WTC11 (cell line): Measurements from ENCODE around the gene DNASE2B. TPM values are rescaled to one million over a fixed set of nuclear protein-coding genes. Genes with fewer than 3 reads are reported as not detected.

ENCODE experiments used
- ATAC-seq: fragments of 200-7000 bp; cut with Tn5 transposase; 2 replicates; pipeline ENCODE4 v1.10.0; 2021; ENCODE audit warnings: mild to moderate bottlenecking, moderate library complexity
- CTCF ChIA-PET: fragments of 300-600 bp; sonication (Branson Sonifier 250); formaldehyde crosslinking; loops from one replicate; lab custom pipeline; 2021; ENCODE audit warnings: antibody characterized with exemption; lab: Charles Lee
- POLR2A ChIA-PET: fragments of 350-600 bp; sonication (Branson Sonifier 250); formaldehyde crosslinking; loops from one replicate; lab custom pipeline; 2021; ENCODE audit warnings: antibody characterized with exemption; lab: Charles Lee
- DNase-seq: peaks from one replicate; pipeline ENCODE4 v3.0.0; 2021; ENCODE audit warnings: low spot score
- H3K27ac Mint-ChIP-seq: 2 replicates; pipeline ENCODE4 v1.8.0; 2021; ENCODE audit warnings: mixed read lengths
- H3K27me3 Mint-ChIP-seq: 2 replicates; pipeline ENCODE4 v1.8.0; 2021; ENCODE audit warnings: low read depth, mild to moderate bottlenecking, moderate library complexity, mixed read lengths
- H3K36me3 Mint-ChIP-seq: 2 replicates; pipeline ENCODE4 v1.8.0; 2021; ENCODE audit warnings: mixed read lengths
- H3K4me1 Mint-ChIP-seq: 2 replicates; pipeline ENCODE4 v1.8.0; 2022; ENCODE audit warnings: mixed read lengths
- H3K4me3 Mint-ChIP-seq: 2 replicates; pipeline ENCODE4 v1.8.0; 2021; ENCODE audit warnings: mild to moderate bottlenecking, moderate library complexity, mixed read lengths
- H3K9me3 Mint-ChIP-seq: 2 replicates; pipeline ENCODE4 v1.8.0; 2021; ENCODE audit warnings: mixed read lengths
- AFF4 ChIP-seq: sonication (generic); formaldehyde crosslinking; IDR thresholded peaks from 2 replicates; pipeline ENCODE4 v1.8.1; 2023; ENCODE audit warnings: mild to moderate bottlenecking, missing genetic modification reagents, borderline replicate concordance
- ARID4B ChIP-seq: sonication (generic); formaldehyde crosslinking; IDR thresholded peaks from 2 replicates; pipeline ENCODE4 v1.8.0; 2023; ENCODE audit warnings: missing genetic modification reagents, mild to moderate bottlenecking, borderline replicate concordance
- CTCF ChIP-seq: fragments of 200-600 bp; IDR thresholded peaks from 2 replicates; pipeline ENCODE4 v1.8.0; 2022; ENCODE audit warnings: antibody characterized with exemption
- E2F1 ChIP-seq: sonication (generic); formaldehyde crosslinking; IDR thresholded peaks from 2 replicates; pipeline ENCODE4 v1.8.0; 2022; ENCODE audit warnings: mild to moderate bottlenecking, missing genetic modification reagents
- ETV6 ChIP-seq: sonication (generic); formaldehyde crosslinking; IDR thresholded peaks from 2 replicates; pipeline ENCODE4 v1.8.1; 2022; ENCODE audit warnings: mild to moderate bottlenecking, missing genetic modification reagents
- GRHL2 ChIP-seq: fragments of 250-450 bp; sonication (Bioruptor Pico); IDR thresholded peaks from 2 replicates; pipeline ENCODE4 v1.8.0; 2022; ENCODE audit warnings: mild to moderate bottlenecking, moderate library complexity; ENCODE audit not compliant: insufficient replicate concordance, severe bottlenecking
- IRF2 ChIP-seq: sonication (generic); formaldehyde crosslinking; IDR thresholded peaks from 2 replicates; pipeline ENCODE4 v1.8.0; 2022; ENCODE audit warnings: low read depth, missing genetic modification reagents, borderline replicate concordance
- NFATC4 ChIP-seq: fragments of 250-450 bp; sonication (Bioruptor Pico); IDR thresholded peaks from 2 replicates; pipeline ENCODE4 v1.9.0; 2021; ENCODE audit warnings: mild to moderate bottlenecking
- PRDM15 ChIP-seq: sonication (generic); formaldehyde crosslinking; IDR thresholded peaks from 2 replicates; pipeline ENCODE4 v1.8.0; 2022; ENCODE audit warnings: missing genetic modification reagents
- SP1 ChIP-seq: sonication (generic); formaldehyde crosslinking; conservative IDR thresholded peaks from 2 replicates; pipeline ENCODE4 v1.8.1; 2022; ENCODE audit warnings: missing genetic modification reagents
- TEAD4 ChIP-seq: sonication (generic); formaldehyde crosslinking; IDR thresholded peaks from 2 replicates; pipeline ENCODE4 v1.8.0; 2022; ENCODE audit warnings: mild to moderate bottlenecking, missing genetic modification reagents
- ZMAT4 ChIP-seq: fragments of 250-450 bp; sonication (Bioruptor Pico); IDR thresholded peaks from 2 replicates; pipeline ENCODE4 v1.9.0; 2021; ENCODE audit warnings: mild to moderate bottlenecking
- ZNF219 ChIP-seq: sonication (generic); formaldehyde crosslinking; IDR thresholded peaks from 2 replicates; pipeline ENCODE4 v1.8.0; 2023; ENCODE audit warnings: missing genetic modification reagents, mild to moderate bottlenecking, borderline replicate concordance
- ZNF425 ChIP-seq: fragments of 250-450 bp; sonication (Bioruptor Pico); conservative IDR thresholded peaks from 2 replicates; pipeline ENCODE4 v1.9.0; 2021; ENCODE audit warnings: mild to moderate bottlenecking
- ZNF512 ChIP-seq: sonication (generic); formaldehyde crosslinking; IDR thresholded peaks from 2 replicates; pipeline ENCODE4 v1.8.1; 2022; ENCODE audit warnings: missing genetic modification reagents, borderline replicate concordance
- total RNA-seq: library from RNA; stranded (reverse); gene quantifications from 3 replicates; pipeline ENCODE4 v1.2.3, GENCODE V29; 2021

Gene DNASE2B
- total RNA-seq, 1 experiment from 2014 or later: 0.15 TPM

- no peaks in the 10 kb centered on the region for H3K36me3 Mint-ChIP-seq
- no peak overlapping the region for H3K27ac Mint-ChIP-seq
- POLR2A ChIA-PET: no interaction called here
- no peaks in the 10 kb centered on the region for H3K27me3 Mint-ChIP-seq
- no peaks in the 10 kb centered on the region for H3K9me3 Mint-ChIP-seq
- ATAC-seq: no peak
- CTCF ChIA-PET: no interaction called here
- TF ChIP-seq PRDM15 (CRISPR knock-in tag) (no peak), SP1 (no peak), ZNF512 (no peak), CTCF (no peak), ARID4B (no peak), ETV6 (CRISPR knock-in tag) (no peak), IRF2 (CRISPR knock-in tag) (no peak), AFF4 (no peak), ZNF219 (no peak)
- no peaks in the 10 kb centered on the region for H3K4me1 Mint-ChIP-seq
- DNase-seq: no peak
- no peak overlapping the region for H3K4me3 Mint-ChIP-seq
Measured at GRCh38 chr1:84406346-84406861, 8.1 kb downstream of the DNASE2B start.

GRCh38 chr1:84407524-84407923 lies 9.2 kb downstream of the DNASE2B start:
- H3K4me3 Mint-ChIP-seq: no peak overlapping the region
- no peaks in the 10 kb centered on the region for H3K36me3 Mint-ChIP-seq
- TF ChIP-seq ZNF425 (CRISPR knock-in tag) (no peak), NFATC4 (CRISPR knock-in tag) (no peak), TEAD4 (CRISPR knock-in tag) (no peak), E2F1 (CRISPR knock-in tag) (no peak), GRHL2 (CRISPR knock-in tag) (no peak), ZNF219 (no peak), ZMAT4 (no peak)

More at GRCh38 chr1:84407524-84407923, 9.2 kb downstream of the DNASE2B start:
- no peaks in the 10 kb centered on the region for H3K27me3 Mint-ChIP-seq
- no peak for ATAC-seq
- CTCF ChIA-PET: no interaction called here
- no peak overlapping the region for H3K27ac Mint-ChIP-seq
- no peaks in the 10 kb centered on the region for H3K4me1 Mint-ChIP-seq
- POLR2A ChIA-PET: no interaction called here
- H3K9me3 Mint-ChIP-seq: no peaks in the 10 kb centered on the region
- DNase-seq: no peak
